BE2C (cell line): ENCODE data around the gene SCO1. TPM values are rescaled to one million over a fixed set of nuclear protein-coding genes. Genes with fewer than 3 reads are reported as not detected.
A peak's percentile ranks its signal among the peaks of the same experiment; 100 is the strongest.

Source experiments
- DNase-seq: peaks from one replicate; pipeline ENCODE4 v3.0.0-alpha.2; 2020
- H3K27me3 ChIP-seq: fragments of 250-450 bp; sonication (Bioruptor Pico); 2 replicates; pipeline ENCODE4 v1.5.1; 2020; ENCODE audit warnings: mild to moderate bottlenecking
- H3K36me3 ChIP-seq: fragments of 250-450 bp; sonication (Bioruptor Pico); 2 replicates; pipeline ENCODE4 v1.5.1; 2020; ENCODE audit warnings: mild to moderate bottlenecking
- H3K4me1 ChIP-seq: fragments of 250-450 bp; sonication (Bioruptor Pico); 2 replicates; pipeline ENCODE4 v1.5.1; 2020
- H3K4me3 ChIP-seq: 2 replicates; pipeline ENCODE4 v1.5.1; 2011; ENCODE audit warnings: low read depth, low read length
- H3K9me3 ChIP-seq: fragments of 250-450 bp; sonication (Bioruptor Pico); 2 replicates; pipeline ENCODE4 v1.5.1; 2020
- polyA plus RNA-seq: library from polyadenylated mRNA; unstranded; fragments of >200 nt; gene quantifications from one replicate; pipeline ENCODE4 v1.2.1, GENCODE V29; 2012; ENCODE audit warnings: low read depth, missing spikeins; ENCODE audit not compliant: insufficient read length, insufficient read depth
- TF ChIP-seq, protein P1 (sequence below): IDR thresholded peaks from 2 replicates; pipeline ENCODE4 v1.5.1; 2012; ENCODE audit warnings: mild to moderate bottlenecking, low read depth, low read length

SCO1 gene
- 12.6 TPM for polyA plus RNA-seq

- TF ChIP-seq, protein P1, sequence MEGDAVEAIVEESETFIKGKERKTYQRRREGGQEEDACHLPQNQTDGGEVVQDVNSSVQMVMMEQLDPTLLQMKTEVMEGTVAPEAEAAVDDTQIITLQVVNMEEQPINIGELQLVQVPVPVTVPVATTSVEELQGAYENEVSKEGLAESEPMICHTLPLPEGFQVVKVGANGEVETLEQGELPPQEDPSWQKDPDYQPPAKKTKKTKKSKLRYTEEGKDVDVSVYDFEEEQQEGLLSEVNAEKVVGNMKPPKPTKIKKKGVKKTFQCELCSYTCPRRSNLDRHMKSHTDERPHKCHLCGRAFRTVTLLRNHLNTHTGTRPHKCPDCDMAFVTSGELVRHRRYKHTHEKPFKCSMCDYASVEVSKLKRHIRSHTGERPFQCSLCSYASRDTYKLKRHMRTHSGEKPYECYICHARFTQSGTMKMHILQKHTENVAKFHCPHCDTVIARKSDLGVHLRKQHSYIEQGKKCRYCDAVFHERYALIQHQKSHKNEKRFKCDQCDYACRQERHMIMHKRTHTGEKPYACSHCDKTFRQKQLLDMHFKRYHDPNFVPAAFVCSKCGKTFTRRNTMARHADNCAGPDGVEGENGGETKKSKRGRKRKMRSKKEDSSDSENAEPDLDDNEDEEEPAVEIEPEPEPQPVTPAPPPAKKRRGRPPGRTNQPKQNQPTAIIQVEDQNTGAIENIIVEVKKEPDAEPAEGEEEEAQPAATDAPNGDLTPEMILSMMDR = peak; percentile 33; the same call in 1 of the 2 replicates
- no peaks in the 10 kb centered on the region for H3K36me3 ChIP-seq
- H3K9me3 ChIP-seq = no peaks in the 10 kb centered on the region
- peak; percentile 89 for DNase-seq
- H3K27me3 ChIP-seq = no peaks in the 10 kb centered on the region
- no peaks in the 10 kb centered on the region for H3K4me1 ChIP-seq
- peak within 1 kb of the TSS; percentile 70 for H3K4me3 ChIP-seq
Measured at GRCh38 chr17:10697092-10698081, at the start of gene SCO1, which contains the start of gene ADPRM. Gene SCO1, minus strand, starts transcription at chr17:10697533. Its CDS starts 26 bp downstream, at chr17:10697507. Gene ADPRM, plus strand, starts transcription at chr17:10697594. Its CDS starts 7,333 bp downstream, at chr17:10704927.

DNA sequence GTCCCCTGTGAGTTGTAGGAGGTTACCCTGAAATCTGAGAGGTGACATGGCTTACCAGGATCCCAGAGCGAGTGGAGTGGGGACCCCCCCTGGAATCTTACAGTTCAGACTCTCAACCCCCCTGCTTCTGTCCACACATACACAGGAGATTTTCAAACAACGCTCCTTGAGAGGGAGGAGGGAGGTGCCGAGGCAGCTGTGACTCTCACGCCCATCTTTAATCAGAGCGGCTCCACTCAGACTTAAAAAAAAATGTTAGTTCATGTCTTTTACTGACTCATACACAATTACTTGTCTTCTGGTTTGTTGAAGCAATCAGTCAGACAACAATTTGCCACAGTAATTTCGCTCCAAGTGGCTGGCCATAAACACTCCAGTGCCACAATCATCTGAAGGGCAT, 47.9 kb upstream of the SCO1 start:
- peaks cover 4% of the 10 kb centered on the region for H3K4me1 ChIP-seq
- TF ChIP-seq, protein P1 = no peak
- H3K36me3 ChIP-seq = no peaks in the 10 kb centered on the region
- no peak for DNase-seq
- no peak overlapping the region for H3K4me3 ChIP-seq
- H3K27me3 ChIP-seq = no peaks in the 10 kb centered on the region
- no peaks in the 10 kb centered on the region for H3K9me3 ChIP-seq

DNA sequence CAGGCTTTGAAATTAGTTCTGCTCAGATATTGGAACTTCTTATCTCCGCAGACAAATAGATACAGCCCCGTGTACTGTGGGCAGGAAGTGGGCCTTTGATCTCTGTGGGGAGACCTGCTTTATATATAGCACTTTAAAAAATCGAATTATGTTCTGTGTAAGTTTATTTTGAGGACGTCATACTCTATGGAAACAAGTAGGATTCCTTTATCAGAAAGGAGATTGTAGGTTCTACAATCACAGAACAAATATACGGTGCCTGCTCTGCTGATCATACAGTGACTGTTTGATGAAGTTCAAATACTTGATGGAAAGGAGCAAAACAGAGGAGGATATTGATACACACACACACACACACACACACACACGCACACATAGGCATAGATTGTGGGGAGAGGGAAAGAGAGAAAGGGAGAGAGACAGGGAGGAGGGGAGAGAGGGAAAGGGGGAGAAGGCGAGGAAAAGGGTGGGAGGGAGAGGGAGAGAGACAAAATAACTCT, 47.2 kb upstream of the SCO1 start:
- no peaks in the 10 kb centered on the region for H3K9me3 ChIP-seq
- no peak overlapping the region for H3K4me3 ChIP-seq
- no peak for DNase-seq
- no peaks in the 10 kb centered on the region for H3K27me3 ChIP-seq
- TF ChIP-seq, protein P1 = no peak
- no peaks in the 10 kb centered on the region for H3K36me3 ChIP-seq
- peaks cover 4% of the 10 kb centered on the region for H3K4me1 ChIP-seq

GRCh38 chr17:10743316-10744009, 46.1 kb upstream of the SCO1 start:
- H3K9me3 ChIP-seq = no peaks in the 10 kb centered on the region
- H3K27me3 ChIP-seq = no peaks in the 10 kb centered on the region
- H3K4me3 ChIP-seq = no peak overlapping the region
- peaks cover 4% of the 10 kb centered on the region for H3K4me1 ChIP-seq
- DNase-seq = no peak
- TF ChIP-seq, protein P1 = no peak
- no peaks in the 10 kb centered on the region for H3K36me3 ChIP-seq

DNA sequence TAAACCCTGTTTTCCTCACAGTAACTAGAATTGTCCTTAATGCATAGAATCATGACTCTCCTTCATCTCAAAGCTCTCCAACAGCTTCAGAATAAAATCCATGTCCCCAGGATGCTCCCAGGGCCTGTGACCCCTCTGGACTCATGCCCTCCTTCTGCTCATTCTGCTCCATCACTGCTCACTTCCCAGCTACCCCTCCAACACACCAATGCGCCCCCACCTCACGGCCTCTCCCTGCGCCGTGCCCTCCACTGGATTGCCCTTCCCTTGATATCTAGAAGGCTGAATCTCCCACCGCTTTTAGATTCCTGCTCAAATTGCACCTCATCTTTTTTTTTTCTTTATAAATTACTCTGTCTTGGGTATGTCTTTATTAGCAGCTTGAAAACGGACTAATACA, 45.1 kb upstream of the SCO1 start:
- TF ChIP-seq, protein P1 = no peak
- Histone ChIP-seq H3K27me3 (no peaks in the 10 kb centered on the region), H3K4me1 (no peaks in the 10 kb centered on the region), H3K9me3 (no peaks in the 10 kb centered on the region), H3K36me3 (no peaks in the 10 kb centered on the region), H3K4me3 (no peak overlapping the region)
- DNase-seq = no peak
